ENCODE data around the gene GALNT16.
"Not testable (repeated sequence)": the region's sequence is repeated elsewhere in the genome, so short reads cannot be mapped to it uniquely, and the experiment has no call there.

Gene GALNT16

GRCh38 chr14:69269381-69269780 is 9.4 kb downstream of the GALNT16 start:
- Histone ChIP-seq H3K9me3 (ENCODE audit: control insufficient read depth, insufficient read depth, low read length) (no peaks in the 10 kb centered on the region), H3K4me1 (ENCODE audit: control insufficient read depth, insufficient read depth, low read length) (no peaks in the 10 kb centered on the region), H3K36me3 (ENCODE audit: control insufficient read depth, insufficient read depth, low read length) (no peaks in the 10 kb centered on the region), H3K4me3 (ENCODE audit: low read depth, low read length) (no peak overlapping the region), H3K9ac (ENCODE audit: low read depth, low read length) (no peak overlapping the region), H3K27ac (ENCODE audit: low read depth, low read length) (no peak overlapping the region), H3K27me3 (ENCODE audit: control insufficient read depth, insufficient read depth, low read length) (no peaks in the 10 kb centered on the region)

DNA sequence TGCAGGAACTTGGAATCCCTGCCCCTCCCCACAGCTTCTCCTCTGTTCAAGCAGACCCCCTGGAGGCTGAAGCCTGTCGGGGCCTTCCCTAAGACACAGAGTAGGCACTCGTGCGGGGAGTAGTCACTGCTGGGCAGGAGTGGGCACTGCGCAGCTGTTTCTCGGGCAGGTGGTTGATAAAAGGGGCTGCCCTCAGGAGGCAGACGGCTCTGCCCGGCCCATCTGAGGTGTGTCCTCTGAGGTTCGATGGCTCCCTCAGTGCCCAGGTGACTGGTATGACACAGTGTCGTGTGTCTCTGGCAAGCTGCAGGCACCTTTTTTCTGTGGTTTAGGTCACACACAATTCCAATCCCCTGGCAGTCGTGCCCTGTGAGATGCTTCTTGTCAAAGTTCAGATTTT is 10.1 kb downstream of the GALNT16 start:
- Histone ChIP-seq H3K9me3 (ENCODE audit: control insufficient read depth, insufficient read depth, low read length) (no peaks in the 10 kb centered on the region), H3K36me3 (ENCODE audit: control insufficient read depth, insufficient read depth, low read length) (no peaks in the 10 kb centered on the region), H3K4me3 (ENCODE audit: low read depth, low read length) (no peak overlapping the region), H3K4me1 (ENCODE audit: control insufficient read depth, insufficient read depth, low read length) (no peaks in the 10 kb centered on the region), H3K9ac (ENCODE audit: low read depth, low read length) (no peak overlapping the region), H3K27ac (ENCODE audit: low read depth, low read length) (no peak overlapping the region), H3K27me3 (ENCODE audit: control insufficient read depth, insufficient read depth, low read length) (no peaks in the 10 kb centered on the region)

GRCh38 chr14:69270795-69271708 is 11.1 kb downstream of the GALNT16 start:
- Histone ChIP-seq H3K27me3 (ENCODE audit: control insufficient read depth, insufficient read depth, low read length) (no peaks in the 10 kb centered on the region), H3K4me3 (ENCODE audit: low read depth, low read length) (no peak overlapping the region), H3K36me3 (ENCODE audit: control insufficient read depth, insufficient read depth, low read length) (no peaks in the 10 kb centered on the region), H3K9me3 (ENCODE audit: control insufficient read depth, insufficient read depth, low read length) (no peaks in the 10 kb centered on the region), H3K27ac (ENCODE audit: low read depth, low read length) (no peak overlapping the region), H3K9ac (ENCODE audit: low read depth, low read length) (no peak overlapping the region), H3K4me1 (ENCODE audit: control insufficient read depth, insufficient read depth, low read length) (no peaks in the 10 kb centered on the region)

GRCh38 chr14:69274321-69274720 is 14.4 kb downstream of the GALNT16 start:
- Histone ChIP-seq H3K9me3 (ENCODE audit: control insufficient read depth, insufficient read depth, low read length) (no peaks in the 10 kb centered on the region), H3K27ac (ENCODE audit: low read depth, low read length) (no peak overlapping the region), H3K4me1 (ENCODE audit: control insufficient read depth, insufficient read depth, low read length) (no peaks in the 10 kb centered on the region), H3K9ac (ENCODE audit: low read depth, low read length) (no peak overlapping the region), H3K4me3 (ENCODE audit: low read depth, low read length) (no peak overlapping the region), H3K27me3 (ENCODE audit: control insufficient read depth, insufficient read depth, low read length) (no peaks in the 10 kb centered on the region), H3K36me3 (ENCODE audit: control insufficient read depth, insufficient read depth, low read length) (no peaks in the 10 kb centered on the region)

DNA sequence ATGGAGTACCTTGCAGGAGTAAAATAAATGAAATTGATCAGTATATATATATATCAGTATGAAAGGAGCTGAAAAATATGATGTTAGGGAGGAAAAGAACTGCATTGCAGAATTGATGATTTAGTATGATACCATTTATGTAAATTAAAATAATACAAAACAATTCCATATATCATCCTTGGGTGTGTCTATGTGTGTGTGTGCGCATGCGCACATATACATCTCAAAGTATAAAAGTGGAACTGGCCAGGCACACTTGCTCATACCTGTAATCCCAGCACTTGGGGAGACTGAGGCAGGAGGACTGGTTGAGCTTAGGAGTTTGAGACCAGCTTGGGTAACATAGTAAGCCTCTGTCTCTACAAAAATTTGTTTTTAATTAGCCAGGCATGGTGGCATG is 15.4 kb downstream of the GALNT16 start:
- Histone ChIP-seq H3K27ac (ENCODE audit: low read depth, low read length) (no peak overlapping the region), H3K4me1 (ENCODE audit: control insufficient read depth, insufficient read depth, low read length) (no peaks in the 10 kb centered on the region), H3K4me3 (ENCODE audit: low read depth, low read length) (no peak overlapping the region), H3K36me3 (ENCODE audit: control insufficient read depth, insufficient read depth, low read length) (no peaks in the 10 kb centered on the region), H3K9ac (ENCODE audit: low read depth, low read length) (no peak overlapping the region), H3K27me3 (ENCODE audit: control insufficient read depth, insufficient read depth, low read length) (no peaks in the 10 kb centered on the region), H3K9me3 (ENCODE audit: control insufficient read depth, insufficient read depth, low read length) (no peaks in the 10 kb centered on the region)

DNA sequence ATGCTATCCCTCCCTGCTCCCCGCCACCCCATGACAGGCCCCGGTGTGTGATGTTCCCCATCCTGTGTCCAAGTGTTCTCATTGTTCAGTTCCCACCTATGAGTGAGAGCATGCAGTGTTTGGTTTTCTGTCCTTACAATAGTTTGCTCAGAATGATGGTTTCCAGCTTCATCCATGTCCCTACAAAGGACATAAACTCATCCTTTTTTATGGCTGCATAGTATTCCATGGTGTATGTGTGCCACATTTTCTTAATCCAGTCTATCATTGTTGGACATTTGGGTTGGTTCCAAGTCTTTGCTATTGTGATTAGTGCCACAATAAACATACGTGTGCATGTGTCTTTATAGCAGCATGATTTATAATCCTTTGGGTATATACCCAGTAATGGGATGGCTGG is 17.4 kb downstream of the GALNT16 start:
- H3K27ac ChIP-seq (ENCODE audit: low read depth, low read length); H3K4me1 ChIP-seq (ENCODE audit: control insufficient read depth, insufficient read depth, low read length); H3K27me3 ChIP-seq (ENCODE audit: control insufficient read depth, insufficient read depth, low read length); H3K9ac ChIP-seq (ENCODE audit: low read depth, low read length); H3K4me3 ChIP-seq (ENCODE audit: low read depth, low read length); H3K36me3 ChIP-seq (ENCODE audit: control insufficient read depth, insufficient read depth, low read length); H3K9me3 ChIP-seq (ENCODE audit: control insufficient read depth, insufficient read depth, low read length): not testable (repeated sequence)

- no peaks in the 10 kb centered on the region for H3K9me3 ChIP-seq (ENCODE audit: control insufficient read depth, insufficient read depth, low read length)
Measured at GRCh38 chr14:69280746-69281291, 20.9 kb downstream of the GALNT16 start.

DNA sequence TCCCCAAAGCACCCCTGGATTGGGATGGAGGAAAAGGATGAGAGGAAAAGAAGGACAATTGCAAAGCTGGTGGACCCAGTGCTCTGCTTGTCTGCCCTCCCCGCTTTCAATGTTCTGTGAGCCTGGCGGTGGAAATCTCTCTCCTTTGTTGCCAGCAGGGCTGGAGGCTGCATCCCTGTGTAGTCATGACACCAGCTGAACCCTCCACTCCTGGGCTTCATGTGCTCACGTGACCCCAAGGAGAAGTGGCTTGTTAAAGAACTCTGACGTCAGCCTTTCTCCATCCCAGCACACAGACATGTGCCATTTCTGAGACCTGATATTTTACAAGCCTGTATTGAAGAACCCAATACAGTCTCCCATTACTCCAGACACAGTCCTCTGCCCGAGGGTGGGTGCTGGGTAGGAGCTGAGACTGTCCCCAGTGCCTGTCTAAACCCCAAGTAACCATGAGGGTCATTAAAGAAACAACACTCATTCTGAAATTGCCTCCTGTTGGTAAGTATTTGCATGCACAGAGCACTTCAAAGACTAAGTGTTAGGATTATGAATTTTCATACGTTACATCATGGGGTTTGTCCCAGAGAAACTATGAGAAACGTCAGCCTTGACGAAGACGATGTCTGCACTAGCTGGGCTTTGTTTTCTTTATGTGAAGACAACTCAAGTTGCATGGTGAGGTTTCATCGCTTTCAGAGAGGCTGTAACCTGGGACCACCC is 21.7 kb downstream of the GALNT16 start:
- Histone ChIP-seq H3K4me3 (ENCODE audit: low read depth, low read length) (no peak overlapping the region), H3K4me1 (ENCODE audit: control insufficient read depth, insufficient read depth, low read length) (no peaks in the 10 kb centered on the region), H3K27me3 (ENCODE audit: control insufficient read depth, insufficient read depth, low read length) (no peaks in the 10 kb centered on the region), H3K27ac (ENCODE audit: low read depth, low read length) (no peak overlapping the region), H3K36me3 (ENCODE audit: control insufficient read depth, insufficient read depth, low read length) (no peaks in the 10 kb centered on the region), H3K9me3 (ENCODE audit: control insufficient read depth, insufficient read depth, low read length) (no peaks in the 10 kb centered on the region), H3K9ac (ENCODE audit: low read depth, low read length) (no peak overlapping the region)

More at GRCh38 chr14:69280746-69281291, 20.9 kb downstream of the GALNT16 start:
- H3K4me3 ChIP-seq (ENCODE audit: low read depth, low read length) = no peak overlapping the region
- no peaks in the 10 kb centered on the region for H3K4me1 ChIP-seq (ENCODE audit: control insufficient read depth, insufficient read depth, low read length)
- H3K27me3 ChIP-seq (ENCODE audit: control insufficient read depth, insufficient read depth, low read length) = no peaks in the 10 kb centered on the region
- H3K9ac ChIP-seq (ENCODE audit: low read depth, low read length) = no peak overlapping the region
- no peak overlapping the region for H3K27ac ChIP-seq (ENCODE audit: low read depth, low read length)
- H3K36me3 ChIP-seq (ENCODE audit: control insufficient read depth, insufficient read depth, low read length) = no peaks in the 10 kb centered on the region

GRCh38 chr14:69282448-69282847 is 22.5 kb downstream of the GALNT16 start:
- no peaks in the 10 kb centered on the region for H3K27me3 ChIP-seq (ENCODE audit: control insufficient read depth, insufficient read depth, low read length)
- H3K27ac ChIP-seq (ENCODE audit: low read depth, low read length) = no peak overlapping the region
- no peak overlapping the region for H3K4me3 ChIP-seq (ENCODE audit: low read depth, low read length)
- no peak overlapping the region for H3K9ac ChIP-seq (ENCODE audit: low read depth, low read length)
- H3K4me1 ChIP-seq (ENCODE audit: control insufficient read depth, insufficient read depth, low read length) = no peaks in the 10 kb centered on the region
- H3K36me3 ChIP-seq (ENCODE audit: control insufficient read depth, insufficient read depth, low read length) = no peaks in the 10 kb centered on the region
- H3K9me3 ChIP-seq (ENCODE audit: control insufficient read depth, insufficient read depth, low read length) = no peaks in the 10 kb centered on the region

GRCh38 chr14:69284170-69284569 is 24.2 kb downstream of the GALNT16 start:
- H3K4me1 ChIP-seq (ENCODE audit: control insufficient read depth, insufficient read depth, low read length) = no peaks in the 10 kb centered on the region
- no peak overlapping the region for H3K27ac ChIP-seq (ENCODE audit: low read depth, low read length)
- H3K4me3 ChIP-seq (ENCODE audit: low read depth, low read length) = no peak overlapping the region
- no peaks in the 10 kb centered on the region for H3K36me3 ChIP-seq (ENCODE audit: control insufficient read depth, insufficient read depth, low read length)
- H3K27me3 ChIP-seq (ENCODE audit: control insufficient read depth, insufficient read depth, low read length) = no peaks in the 10 kb centered on the region
- no peaks in the 10 kb centered on the region for H3K9me3 ChIP-seq (ENCODE audit: control insufficient read depth, insufficient read depth, low read length)
- H3K9ac ChIP-seq (ENCODE audit: low read depth, low read length) = no peak overlapping the region

DNA sequence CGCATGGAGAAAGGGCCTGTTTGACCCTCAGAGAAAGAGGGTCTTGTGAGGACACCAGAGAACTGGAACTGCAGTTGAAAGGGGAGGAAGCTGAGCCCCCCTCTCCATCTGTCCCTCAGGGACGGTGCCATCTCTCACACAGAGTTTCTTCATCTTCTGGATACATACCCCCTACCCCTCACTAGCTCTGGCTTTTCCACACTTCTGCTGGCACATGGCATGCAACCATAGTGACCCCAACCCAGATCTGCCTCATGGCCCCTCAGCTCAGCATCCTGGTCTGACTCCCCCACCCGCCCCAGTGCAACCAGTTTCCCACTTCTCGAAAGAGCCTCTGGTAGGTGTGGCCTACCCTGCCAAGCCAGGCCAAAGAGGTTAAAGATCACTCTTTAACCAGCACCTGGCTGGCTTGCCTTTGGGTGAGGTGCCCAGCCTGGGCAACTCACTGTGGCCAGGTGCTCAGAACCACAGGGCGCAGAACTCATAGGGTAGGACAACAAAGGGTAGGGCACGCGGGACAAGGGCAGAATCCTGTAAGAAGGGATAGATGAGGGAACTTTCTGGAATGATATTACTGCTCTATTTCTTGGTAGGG is 25.8 kb downstream of the GALNT16 start:
- no peak overlapping the region for H3K27ac ChIP-seq (ENCODE audit: low read depth, low read length)
- no peak overlapping the region for H3K4me3 ChIP-seq (ENCODE audit: low read depth, low read length)
- H3K9ac ChIP-seq (ENCODE audit: low read depth, low read length) = no peak overlapping the region
- no peaks in the 10 kb centered on the region for H3K4me1 ChIP-seq (ENCODE audit: control insufficient read depth, insufficient read depth, low read length)
- H3K36me3 ChIP-seq (ENCODE audit: control insufficient read depth, insufficient read depth, low read length) = no peaks in the 10 kb centered on the region
- no peaks in the 10 kb centered on the region for H3K9me3 ChIP-seq (ENCODE audit: control insufficient read depth, insufficient read depth, low read length)
- no peaks in the 10 kb centered on the region for H3K27me3 ChIP-seq (ENCODE audit: control insufficient read depth, insufficient read depth, low read length)

Data from HUES48 (cell line).